HEK293 (cell line): ENCODE measurements around the gene ATG2A.

Experiments
- BCL11A ChIP-seq: fragments of 450-650 bp; formaldehyde crosslinking; IDR thresholded peaks from 2 replicates; pipeline ENCODE4 v1.5.1; 2016; ENCODE audit warnings: low read depth, missing biosample characterization, missing genetic modification characterization
- BCL11B ChIP-seq: fragments of 450-650 bp; formaldehyde crosslinking; IDR thresholded peaks from 2 replicates; pipeline ENCODE4 v1.5.1; 2016; ENCODE audit warnings: low read depth, missing biosample characterization, missing genetic modification characterization
- GLIS1 ChIP-seq: fragments of 450-650 bp; formaldehyde crosslinking; IDR thresholded peaks from 2 replicates; pipeline ENCODE4 v1.5.1; 2016; ENCODE audit warnings: missing biosample characterization, missing genetic modification characterization
- GLIS2 ChIP-seq: fragments of 450-650 bp; formaldehyde crosslinking; IDR thresholded peaks from 2 replicates; pipeline ENCODE4 v1.5.1; 2016; ENCODE audit warnings: missing biosample characterization, missing genetic modification characterization
- KLF1 ChIP-seq: fragments of 450-650 bp; formaldehyde crosslinking; IDR thresholded peaks from 2 replicates; pipeline ENCODE4 v1.5.1; 2016; ENCODE audit warnings: missing biosample characterization, missing genetic modification characterization
- KLF10 ChIP-seq: fragments of 450-650 bp; IDR thresholded peaks from 2 replicates; pipeline ENCODE4 v1.5.1; 2018; ENCODE audit warnings: missing biosample characterization, mild to moderate bottlenecking, missing genetic modification characterization
- KLF9 ChIP-seq: fragments of 450-650 bp; formaldehyde crosslinking; IDR thresholded peaks from 2 replicates; pipeline ENCODE4 v1.5.1; 2016; ENCODE audit warnings: missing biosample characterization, missing genetic modification characterization, low read depth
- MYNN ChIP-seq: fragments of 450-650 bp; formaldehyde crosslinking; IDR thresholded peaks from 2 replicates; pipeline ENCODE4 v1.5.1; 2016; ENCODE audit warnings: missing biosample characterization, missing genetic modification characterization, borderline replicate concordance
- OSR2 ChIP-seq: fragments of 450-650 bp; formaldehyde crosslinking; IDR thresholded peaks from 2 replicates; pipeline ENCODE4 v1.5.1; 2016; ENCODE audit warnings: missing biosample characterization, missing genetic modification characterization
- PATZ1 ChIP-seq: fragments of 450-650 bp; formaldehyde crosslinking; IDR thresholded peaks from 2 replicates; pipeline ENCODE4 v1.5.1; 2016; ENCODE audit warnings: missing biosample characterization, missing genetic modification characterization
- PRDM6 ChIP-seq: fragments of 450-650 bp; formaldehyde crosslinking; IDR thresholded peaks from 2 replicates; pipeline ENCODE4 v1.5.1; 2017; ENCODE audit warnings: missing biosample characterization, missing genetic modification characterization
- REPIN1 ChIP-seq: fragments of 450-650 bp; formaldehyde crosslinking; IDR thresholded peaks from 2 replicates; pipeline ENCODE4 v1.5.1; 2017; ENCODE audit warnings: missing biosample characterization, missing genetic modification characterization, low read depth
- SCRT1 ChIP-seq: fragments of 450-650 bp; formaldehyde crosslinking; IDR thresholded peaks from 2 replicates; pipeline ENCODE4 v1.5.1; 2016; ENCODE audit warnings: missing biosample characterization, missing genetic modification characterization, borderline replicate concordance
- TSHZ1 ChIP-seq: fragments of 450-650 bp; formaldehyde crosslinking; IDR thresholded peaks from 2 replicates; pipeline ENCODE4 v1.5.1; 2016; ENCODE audit warnings: missing biosample characterization, missing genetic modification characterization, borderline replicate concordance
- ZBTB11 ChIP-seq: fragments of 450-650 bp; formaldehyde crosslinking; conservative IDR thresholded peaks from 2 replicates; pipeline ENCODE4 v1.5.1; 2016; ENCODE audit warnings: low read depth, missing biosample characterization, missing genetic modification characterization
- ZBTB17 ChIP-seq: fragments of 450-650 bp; formaldehyde crosslinking; IDR thresholded peaks from 2 replicates; pipeline ENCODE4 v1.5.1; 2016; ENCODE audit warnings: missing biosample characterization, missing genetic modification characterization
- ZNF140 ChIP-seq: fragments of 450-650 bp; formaldehyde crosslinking; IDR thresholded peaks from 2 replicates; pipeline ENCODE4 v1.5.1; 2016; ENCODE audit warnings: missing biosample characterization, missing genetic modification characterization
- ZNF837 ChIP-seq: fragments of 450-650 bp; formaldehyde crosslinking; IDR thresholded peaks from 2 replicates; pipeline ENCODE4 v1.5.1; 2016; ENCODE audit warnings: missing biosample characterization, missing genetic modification characterization
- ZSCAN23 ChIP-seq: fragments of 450-650 bp; formaldehyde crosslinking; IDR thresholded peaks from 2 replicates; pipeline ENCODE4 v1.5.1; 2016; ENCODE audit warnings: missing biosample characterization, missing genetic modification characterization

The ATG2A gene

GRCh38 chr11:64935359-64936081, 18.5 kb upstream of the ATG2A start, which contains the start of gene GPHA2 (continued):
- TF ChIP-seq REPIN1 (tag by site-specific recombination) (no peak), KLF10 (tag by site-specific recombination) (no peak), PATZ1 (tag by site-specific recombination) (0 out of 2 replicates have a peak, but pooled peaks have one; percentile 25), SCRT1 (tag by site-specific recombination) (no peak), ZNF837 (tag by site-specific recombination) (no peak), ZNF140 (tag by site-specific recombination) (no peak), BCL11A (tag by site-specific recombination) (no peak), OSR2 (tag by site-specific recombination) (no peak), TSHZ1 (tag by site-specific recombination) (no peak), GLIS1 (tag by site-specific recombination) (peak; percentile 75), KLF1 (tag by site-specific recombination) (0 out of 2 replicates have a peak, but pooled peaks have one; percentile 25), ZBTB17 (tag by site-specific recombination) (peak; percentile 81), GLIS2 (tag by site-specific recombination) (no peak), MYNN (tag by site-specific recombination) (peak; percentile 76; the same call in 1 of the 2 replicates), PRDM6 (tag by site-specific recombination) (no peak), BCL11B (tag by site-specific recombination) (no peak), ZSCAN23 (tag by site-specific recombination) (no peak), ZBTB11 (no peak), KLF9 (tag by site-specific recombination) (peak; percentile 58)
- TF ChIP-seq, all 188 proteins: peak for 14
